ENCODE data around the gene ENTPD3. TPM values are rescaled to one million over a fixed set of nuclear protein-coding genes. Genes with fewer than 3 reads are reported as not detected.
"Not testable (repeated sequence)": the region's sequence is repeated elsewhere in the genome, so short reads cannot be mapped to it uniquely, and the experiment has no call there.

ENTPD3 gene
- total RNA-seq, 1 experiment from 2014 or later, result not detected

GRCh38 chr3:40458473-40458872 is 71.5 kb downstream of the ENTPD3 start:
- Histone ChIP-seq H3K9ac (ENCODE audit: extremely low read depth, insufficient read length, low read length) (peak overlapping the region; percentile 40), H4K8ac (replicated peaks; ENCODE audit: insufficient read length, low read depth, low read length) (no peak overlapping the region), H3K79me1 (ENCODE audit: insufficient read depth, low read depth, low read length, poor library complexity, severe bottlenecking) (no peaks in the 10 kb centered on the region), H2AFZ (ENCODE audit: low read length) (no peak overlapping the region), H3T11ph (ENCODE audit: low read length) (no peak overlapping the region), H2BK20ac (ENCODE audit: low read depth, low read length, poor library complexity, severe bottlenecking) (no peak overlapping the region), H3K56ac (ENCODE audit: insufficient read length, low read depth, low read length) (no peak overlapping the region), H3K14ac (ENCODE audit: insufficient read depth, low read length) (no peak overlapping the region), H3K18ac (ENCODE audit: insufficient read length, low read depth, low read length) (no peak overlapping the region), H3K27me3 (ENCODE audit: insufficient read depth, low read length) (no peaks in the 10 kb centered on the region), H3K79me2 (ENCODE audit: insufficient read depth, low read length) (peaks cover 10% of the 10 kb centered on the region; the same call in 1 of the 2 replicates), H4K20me1 (ENCODE audit: control insufficient read depth, insufficient read depth, insufficient read length) (peaks cover 2% of the 10 kb centered on the region), H2BK5ac (ENCODE audit: insufficient read length, low read length) (no peak overlapping the region), H3K9me3 (ENCODE audit: control insufficient read depth, low read depth, low read length) (no peaks in the 10 kb centered on the region), H3K4me1 (ENCODE audit: insufficient read depth, low read length) (no peaks in the 10 kb centered on the region), H4K91ac (ENCODE audit: insufficient read length, low read depth, low read length) (no peak overlapping the region), H3K4ac (ENCODE audit: low read depth, low read length) (no peak overlapping the region), H3K4me2 (ENCODE audit: insufficient read depth, insufficient read length, low read length) (peak overlapping the region; percentile 70), H3K23ac (ENCODE audit: insufficient read length, low read depth, low read length) (no peak overlapping the region), H2BK15ac (ENCODE audit: low read depth, low read length) (no peak overlapping the region), H2AK5ac (ENCODE audit: insufficient read length, low read length) (no peak overlapping the region), H2BK120ac (ENCODE audit: low read depth, low read length, poor library complexity, severe bottlenecking) (no peak overlapping the region), H3K27ac (ENCODE audit: insufficient read length, low read depth, low read length) (no peak overlapping the region), H2BK12ac (ENCODE audit: insufficient read length, low read depth, low read length) (no peak overlapping the region), H3K23me2 (ENCODE audit: insufficient read length, low read depth, low read length, poor library complexity, severe bottlenecking) (peaks cover 3% of the 10 kb centered on the region), H4K5ac (ENCODE audit: insufficient read length, low read depth, low read length) (no peak overlapping the region)
- TF ChIP-seq CTCF (conservative IDR thresholded peaks at IDR 0.05), result no peak
- H3K36me3 Mint-ChIP-seq (ENCODE audit: insufficient read depth in 1 of 3, low read depth in 3 of 3), result peaks cover 37 to 61% (median 54%) of the 10 kb centered on the region in 3 experiments
- WGBS (ENCODE audit: extremely low coverage, insufficient read length, low lambda C conversion rate), result no CpG with 5 or more reads among the region's 4 CpGs
- H3K4me1 Mint-ChIP-seq, result peaks cover 12 to 23% of the 10 kb centered on the region in 2 experiments
- H3K9me3 Mint-ChIP-seq, result no peaks in the 10 kb centered on the region
- peak overlapping the region; percentile 81 to 85 for H3K4me3 Mint-ChIP-seq
- no peak for DNase-seq
- no peaks in the 10 kb centered on the region for H3K27me3 Mint-ChIP-seq (ENCODE audit: low read depth)
- H3K27ac Mint-ChIP-seq, result peak overlapping the region; percentile 27 to 76 (median 44); a peak in 3 of 7 replicates

GRCh38 chr3:40460481-40460880 is 73.5 kb downstream of the ENTPD3 start:
- not testable (repeated sequence) for H3K9me3 ChIP-seq (ENCODE audit: control insufficient read depth, low read depth, low read length); H4K20me1 ChIP-seq (ENCODE audit: control insufficient read depth, insufficient read depth, insufficient read length); H4K91ac ChIP-seq (ENCODE audit: insufficient read length, low read depth, low read length); H3K79me2 ChIP-seq (ENCODE audit: insufficient read depth, low read length); H4K8ac ChIP-seq (replicated peaks; ENCODE audit: insufficient read length, low read depth, low read length); DNase-seq; H3K23ac ChIP-seq (ENCODE audit: insufficient read length, low read depth, low read length); H4K5ac ChIP-seq (ENCODE audit: insufficient read length, low read depth, low read length); H3K4me1 ChIP-seq (ENCODE audit: insufficient read depth, low read length); H3K4ac ChIP-seq (ENCODE audit: low read depth, low read length); H3K56ac ChIP-seq (ENCODE audit: insufficient read length, low read depth, low read length); H3K27me3 ChIP-seq (ENCODE audit: insufficient read depth, low read length); H3K18ac ChIP-seq (ENCODE audit: insufficient read length, low read depth, low read length); H3K14ac ChIP-seq (ENCODE audit: insufficient read depth, low read length); H3K27ac ChIP-seq (ENCODE audit: insufficient read length, low read depth, low read length); H2BK120ac ChIP-seq (ENCODE audit: low read depth, low read length, poor library complexity, severe bottlenecking); H3K23me2 ChIP-seq (ENCODE audit: insufficient read length, low read depth, low read length, poor library complexity, severe bottlenecking); H2BK12ac ChIP-seq (ENCODE audit: insufficient read length, low read depth, low read length); H3K4me3 Mint-ChIP-seq; H2BK5ac ChIP-seq (ENCODE audit: insufficient read length, low read length); H3T11ph ChIP-seq (ENCODE audit: low read length); H2BK15ac ChIP-seq (ENCODE audit: low read depth, low read length); H3K79me1 ChIP-seq (ENCODE audit: insufficient read depth, low read depth, low read length, poor library complexity, severe bottlenecking); H2BK20ac ChIP-seq (ENCODE audit: low read depth, low read length, poor library complexity, severe bottlenecking); H3K27me3 Mint-ChIP-seq (ENCODE audit: low read depth); H3K9me3 Mint-ChIP-seq; H3K4me2 ChIP-seq (ENCODE audit: insufficient read depth, insufficient read length, low read length); H3K9ac ChIP-seq (ENCODE audit: extremely low read depth, insufficient read length, low read length); H2AFZ ChIP-seq (ENCODE audit: low read length); H2AK5ac ChIP-seq (ENCODE audit: insufficient read length, low read length)
- no CpG with 5 or more reads among the region's 6 CpGs for WGBS (ENCODE audit: extremely low coverage, insufficient read length, low lambda C conversion rate)
- Mint-ChIP-seq H3K36me3 (ENCODE audit: insufficient read depth in 1 of 3, low read depth in 3 of 3) (peaks cover 40 to 72% (median 64%) of the 10 kb centered on the region in 3 experiments), H3K27ac (0 out of 7 replicates have a peak overlapping the region, but pooled peaks of 1 of the 3 experiments have one; percentile 55), H3K4me1 (peaks cover 19 to 29% of the 10 kb centered on the region in 2 experiments)

Measured in H9 (cell line).